ENCODE measurements around the gene CHMP2A. TPM values are rescaled to one million over a fixed set of nuclear protein-coding genes. Genes with fewer than 3 reads are reported as not detected.

Gene CHMP2A
- polyA plus RNA-seq, 2 of the 4 experiments (the other 2 are of a cell fraction), result 198 to 280 TPM

GRCh38 chr19:58584498-58585441 is 29.9 kb upstream of the CHMP2A start:
- H3K4me2 ChIP-seq, result no peak overlapping the region
- no peaks in the 10 kb centered on the region for H3K4me1 ChIP-seq
- DNase-seq (ENCODE audit: low read depth in 1 of 2, low spot score in 1 of 2) (no peak), FAIRE-seq (no peak), ATAC-seq (no peak)
- no peak overlapping the region for H3K27ac ChIP-seq
- H3K9me3 ChIP-seq, result no peaks in the 10 kb centered on the region
- TF ChIP-seq HDAC2 (IDR thresholded peaks at IDR 0.05), result no peak
- CTCF ChIA-PET, result no interaction called here
- no peak overlapping the region for H3K4me3 ChIP-seq
- 86% methylated on average over 9 of the region's 9 CpGs for WGBS (ENCODE audit: missing lambda C conversion rate)
- POLR2A ChIA-PET, result interaction anchor here (1.8 kb wide), 1 partner anchor 9 kb away, joined by 6 read pairs; no protein-coding TSS in a partner anchor

GRCh38 chr19:58582985-58583384 is 28.1 kb upstream of the CHMP2A start:
- no peak overlapping the region for H3K4me2 ChIP-seq
- 94% methylated on average over 6 of the region's 6 CpGs for WGBS (ENCODE audit: missing lambda C conversion rate)
- H3K27ac ChIP-seq, result no peak overlapping the region
- ChIA-PET CTCF (interaction anchor here (1.7 kb wide), 1 partner anchor 63 kb away, joined by 5 read pairs; the partner anchor contains the start of gene ZBTB45), POLR2A (interaction anchor here (1.8 kb wide), 1 partner anchor 8 kb away, joined by 6 read pairs; no protein-coding TSS in a partner anchor)
- H3K9me3 ChIP-seq, result no peaks in the 10 kb centered on the region
- 0 out of 6 replicates have a peak, but pooled peaks of 1 of the 2 experiments have one; percentile 4 for ATAC-seq
- H3K4me3 ChIP-seq, result no peak overlapping the region
- no peak for FAIRE-seq
- TF ChIP-seq KDM5A (IDR thresholded peaks at IDR 0.05) (no peak), HDAC2 (IDR thresholded peaks at IDR 0.05) (no peak), ZC3H11A (IDR thresholded peaks at IDR 0.05) (no peak), CEBPB (IDR thresholded peaks at IDR 0.05) (no peak), HOXB13 (CRISPR knock-in tag; IDR thresholded peaks at IDR 0.05; ENCODE audit: low read depth) (no peak), CHD2 (IDR thresholded peaks at IDR 0.05; ENCODE audit: low read length, partially characterized antibody) (no peak), BCL3 (IDR thresholded peaks at IDR 0.05) (no peak), HES2 (IDR thresholded peaks at IDR 0.05) (no peak), POLR2A (IDR thresholded peaks at IDR 0.05; ENCODE audit: low read length) (no peak), RARB (CRISPR knock-in tag; IDR thresholded peaks at IDR 0.05) (no peak), MAFK (IDR thresholded peaks at IDR 0.05; ENCODE audit: partially characterized antibody) (no peak), REST (IDR thresholded peaks at IDR 0.05) (no peak), ZNF302 (CRISPR knock-in tag; IDR thresholded peaks at IDR 0.05) (no peak), MAZ (IDR thresholded peaks at IDR 0.05; ENCODE audit: borderline replicate concordance, low read depth, low read length) (no peak)
- no peak for DNase-seq (ENCODE audit: low read depth in 1 of 2, low spot score in 1 of 2)
- H3K4me1 ChIP-seq, result no peaks in the 10 kb centered on the region

GRCh38 chr19:58581227-58582141 is 26.6 kb upstream of the CHMP2A start:
- Histone ChIP-seq H3K4me2 (no peak overlapping the region), H3K4me1 (no peaks in the 10 kb centered on the region), H3K4me3 (no peak overlapping the region), H3K27ac (no peak overlapping the region), H3K9me3 (no peaks in the 10 kb centered on the region)
- ATAC-seq, result peak; percentile 74 to 92
- CTCF ChIA-PET, result interaction anchor here (0.7 to 1.7 kb wide), 10 partner anchors 13 to 72 kb away, joined by 3 to 7 read pairs (median 4); partner anchors contain the start of gene ZBTB45
- peak; percentile 63 to 90 for DNase-seq (ENCODE audit: low read depth in 1 of 2, low spot score in 1 of 2)
- POLR2A ChIA-PET, result no interaction called here
- FAIRE-seq, result no peak
- 84% methylated on average over 62 of the region's 62 CpGs for WGBS (ENCODE audit: missing lambda C conversion rate)
- TF ChIP-seq BHLHE40 (IDR thresholded peaks at IDR 0.05; ENCODE audit: low read depth, low read length) (no peak), SMC3 (IDR thresholded peaks at IDR 0.05) (peak; percentile 46), CEBPB (IDR thresholded peaks at IDR 0.05) (no peak), MAZ (IDR thresholded peaks at IDR 0.05; ENCODE audit: borderline replicate concordance, low read depth, low read length) (no peak), MYC (IDR thresholded peaks at IDR 0.05; ENCODE audit: borderline replicate concordance, low read length) (no peak), MAX (IDR thresholded peaks at IDR 0.05) (peak; percentile 60; the same call in 1 of the 2 replicates), ELK1 (IDR thresholded peaks at IDR 0.05; ENCODE audit: low read depth, low read length) (no peak), BCL3 (IDR thresholded peaks at IDR 0.05) (no peak), EHMT2 (IDR thresholded peaks at IDR 0.05; ENCODE audit: low read depth) (no peak), FOXS1 (CRISPR knock-in tag; IDR thresholded peaks at IDR 0.05) (no peak)

All from A549 (cell line).